C4-2B (cell line): ENCODE measurements around the gene ZNF778.

ENCODE experiments used
- H3K27ac ChIP-seq: fragments of 450-650 bp; 2 replicates; pipeline ENCODE4 v1.5.1; 2017
- CTCF ChIP-seq: fragments of 450-650 bp; conservative IDR thresholded peaks from 2 replicates; pipeline ENCODE4 v1.5.1; 2017; ENCODE audit warnings: mild to moderate bottlenecking
- ZFX ChIP-seq: fragments of 450-650 bp; IDR thresholded peaks from 2 replicates; pipeline ENCODE4 v1.6.1; 2017

The ZNF778 gene

GRCh38 chr16:89172528-89173173 lies 44.9 kb upstream of the ZNF778 start:
- TF ChIP-seq CTCF (no peak), ZFX (no peak)
- H3K27ac ChIP-seq, result no peak overlapping the region

- no peak overlapping the region for H3K27ac ChIP-seq
- no peak for TF ChIP-seq ZFX
- TF ChIP-seq CTCF, result no peak
Observed at GRCh38 chr16:89173174-89173921, 44.2 kb upstream of the ZNF778 start.

GRCh38 chr16:89174055-89174827 lies 43.3 kb upstream of the ZNF778 start:
- TF ChIP-seq ZFX (no peak), CTCF (no peak)
- no peak overlapping the region for H3K27ac ChIP-seq

GRCh38 chr16:89174877-89175276 lies 42.6 kb upstream of the ZNF778 start:
- TF ChIP-seq ZFX, result no peak
- TF ChIP-seq CTCF, result no peak
- no peak overlapping the region for H3K27ac ChIP-seq

GRCh38 chr16:89175280-89176146 lies 42.0 kb upstream of the ZNF778 start:
- TF ChIP-seq CTCF (no peak), ZFX (no peak)

GRCh38 chr16:89176147-89176690 lies 41.3 kb upstream of the ZNF778 start:
- H3K27ac ChIP-seq, result no peak overlapping the region
- TF ChIP-seq ZFX, result no peak
- no peak for TF ChIP-seq CTCF

More at GRCh38 chr16:89175280-89176146, 42.0 kb upstream of the ZNF778 start:
- H3K27ac ChIP-seq, result no peak overlapping the region
